Head of caudate nucleus (tissue), 42 donors: Measurements from ENCODE around the gene TMEM11.
A peak's percentile ranks its signal among the peaks of the same experiment; 100 is the strongest.
"Not testable (repeated sequence)": the region's sequence is repeated elsewhere in the genome, so short reads cannot be mapped to it uniquely, and the experiment has no call there.

ENCODE experiments used
- DNase-seq, 42 donors: peaks; one replicate each; pipeline versions ENCODE4 v3.0.0 to v3.0.0-alpha.2; 2020 to 2021; ENCODE audit warnings: mixed read lengths in 7 of 42
- intact Hi-C: fragments of 100-400 bp; cut with DNase I; formaldehyde crosslinking; loops from one replicate; pipeline ENCODE4 v1.15.0; 2022

Gene TMEM11

DNA sequence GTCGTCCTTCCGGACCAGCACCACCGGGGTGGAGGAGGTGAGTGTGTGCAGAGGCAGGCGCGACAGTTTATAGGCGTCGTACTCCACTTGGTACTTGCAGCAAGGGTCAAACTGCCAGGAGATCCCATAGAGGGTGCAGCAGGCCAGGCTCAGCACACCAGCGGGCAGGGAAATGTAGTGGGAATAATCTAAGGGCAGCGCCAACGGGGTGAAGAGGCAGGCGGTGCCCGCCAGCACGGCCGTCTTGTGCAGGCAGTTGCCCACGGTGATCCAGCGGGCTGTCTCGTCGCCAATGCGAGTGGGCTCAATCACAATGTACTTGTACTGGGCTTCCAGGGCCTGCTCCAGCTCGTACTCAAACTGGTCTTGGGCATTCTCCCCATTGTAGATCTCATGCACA lies 15.6 kb downstream of the TMEM11 start:
- intact Hi-C loops: no loop called here
- DNase-seq: no peak

DNA sequence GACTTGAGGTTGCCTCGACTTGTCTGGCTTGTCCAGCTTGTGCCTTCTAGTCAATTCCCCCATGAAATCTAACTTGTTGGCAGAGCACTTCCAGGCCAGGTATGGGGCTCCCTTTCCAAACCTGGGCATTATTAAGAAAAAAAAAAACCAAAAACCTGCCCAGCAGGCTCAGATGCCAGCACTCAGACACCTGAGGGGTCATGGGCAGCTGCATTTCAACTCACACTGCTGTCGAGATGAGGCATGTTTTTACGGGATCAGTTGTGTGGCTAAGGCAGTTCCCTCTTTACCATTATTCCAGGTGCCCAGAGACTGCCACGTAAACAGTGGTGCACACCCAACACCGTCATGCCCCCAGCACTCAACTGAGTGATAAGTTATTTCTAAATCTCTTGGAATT lies 17.8 kb downstream of the TMEM11 start:
- no peak for DNase-seq
- intact Hi-C loops: no loop called here

DNA sequence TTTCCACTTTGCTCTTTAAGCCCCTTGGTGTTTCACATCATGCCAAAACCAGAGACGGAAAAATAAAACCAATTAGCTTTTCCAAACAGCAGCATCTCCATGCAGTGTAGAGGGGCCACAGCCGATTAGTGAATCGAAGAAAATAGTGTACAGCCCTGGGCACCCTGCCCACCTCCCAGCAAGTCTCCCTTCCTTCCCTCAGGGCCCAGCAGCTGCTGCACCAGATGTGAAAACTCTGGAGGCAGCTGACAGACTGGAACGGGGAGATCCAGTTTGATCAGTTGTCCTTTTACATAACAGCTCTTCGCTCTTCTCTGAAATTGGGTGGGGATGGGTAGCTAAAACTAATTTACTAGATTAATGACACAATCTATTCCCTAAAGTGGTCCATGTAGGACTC lies 19.3 kb downstream of the TMEM11 start:
- peak in 23 of 42 donors; percentile 15 to 62 (median 32) for DNase-seq
- intact Hi-C loops: no loop called here

DNA sequence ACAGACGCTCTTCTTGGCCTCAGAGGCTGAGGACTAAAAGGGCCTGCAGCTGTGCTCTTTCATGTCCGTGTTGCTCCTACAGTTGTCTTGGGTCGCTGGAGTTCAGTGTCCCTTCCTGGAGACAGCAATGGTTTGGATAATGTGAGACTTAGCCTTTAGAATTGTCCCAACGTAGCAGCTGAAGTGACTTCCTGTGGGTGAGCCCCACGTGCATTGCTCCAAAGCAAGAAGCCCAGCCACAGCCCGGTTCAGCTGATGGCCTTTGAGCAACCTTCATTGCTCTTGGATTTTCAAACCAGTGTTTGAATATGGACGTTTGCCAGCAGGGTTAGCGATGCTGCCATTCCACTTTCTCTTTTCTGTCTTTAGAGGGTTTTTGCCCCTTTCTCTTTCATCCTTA lies 19.7 kb downstream of the TMEM11 start:
- intact Hi-C loops: no loop called here
- DNase-seq: peak in 1 of 42 donors; percentile 11

DNA sequence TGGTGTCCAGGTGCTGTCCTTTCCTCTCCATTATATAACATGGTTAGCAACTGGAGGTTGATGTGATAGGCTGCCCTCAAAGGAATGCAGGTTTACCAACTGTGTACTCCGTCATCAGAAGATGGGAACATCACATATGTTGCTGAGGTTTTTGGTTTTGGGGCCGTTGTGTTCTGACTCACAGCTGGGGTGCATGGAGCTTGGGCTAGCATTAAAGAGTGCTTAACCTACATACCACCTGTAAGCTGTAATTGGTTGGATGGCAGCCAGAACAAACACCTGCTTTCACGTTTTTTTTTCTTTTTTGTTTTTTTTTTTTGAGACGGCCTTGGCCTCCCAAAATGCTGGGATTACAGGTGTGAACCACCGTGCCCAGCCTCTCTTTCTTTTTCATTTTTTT lies 20.9 kb downstream of the TMEM11 start:
- no peak for DNase-seq
- intact Hi-C loops: no loop called here

DNA sequence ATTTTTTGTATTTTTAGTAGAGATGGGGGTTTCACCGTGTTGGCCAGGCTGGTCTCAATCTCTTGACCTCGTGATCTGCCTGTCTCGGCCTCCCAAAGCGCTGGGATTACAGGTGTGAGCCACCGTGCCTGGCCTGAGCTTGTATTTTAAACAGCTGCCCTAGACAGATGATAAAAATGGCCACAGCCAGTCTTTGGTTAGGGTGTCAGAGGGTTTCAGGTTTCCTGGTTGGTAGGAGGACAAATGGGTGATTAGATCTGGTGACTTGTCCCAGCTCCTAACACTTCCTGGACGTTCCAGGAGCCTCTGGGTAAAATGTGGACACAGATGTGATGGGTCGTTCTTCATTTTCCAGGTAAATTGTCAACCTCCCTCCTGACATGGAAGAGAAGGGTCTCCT lies 21.5 kb downstream of the TMEM11 start:
- DNase-seq, intact Hi-C loops: not testable (repeated sequence)

DNA sequence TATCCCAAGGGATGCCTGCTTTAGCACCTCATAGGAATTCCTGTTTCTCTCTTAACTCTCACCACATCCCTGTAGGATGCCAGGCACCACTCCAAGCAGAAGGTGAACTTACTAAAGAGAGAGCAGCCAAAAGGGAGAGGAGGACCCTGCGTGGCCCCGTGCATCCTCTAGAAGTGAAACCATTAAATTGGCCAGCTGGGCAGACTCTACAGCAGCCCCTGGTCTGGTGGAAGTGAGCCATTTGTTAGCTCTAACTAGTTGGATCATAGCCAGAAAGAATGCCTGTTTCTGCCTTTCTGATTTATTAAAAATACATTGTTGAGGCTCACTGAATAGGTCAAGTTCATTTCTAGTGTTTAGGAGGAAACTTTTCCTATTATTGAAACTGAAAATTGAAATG lies 22.3 kb downstream of the TMEM11 start:
- DNase-seq: no peak
- intact Hi-C loops: no loop called here

DNA sequence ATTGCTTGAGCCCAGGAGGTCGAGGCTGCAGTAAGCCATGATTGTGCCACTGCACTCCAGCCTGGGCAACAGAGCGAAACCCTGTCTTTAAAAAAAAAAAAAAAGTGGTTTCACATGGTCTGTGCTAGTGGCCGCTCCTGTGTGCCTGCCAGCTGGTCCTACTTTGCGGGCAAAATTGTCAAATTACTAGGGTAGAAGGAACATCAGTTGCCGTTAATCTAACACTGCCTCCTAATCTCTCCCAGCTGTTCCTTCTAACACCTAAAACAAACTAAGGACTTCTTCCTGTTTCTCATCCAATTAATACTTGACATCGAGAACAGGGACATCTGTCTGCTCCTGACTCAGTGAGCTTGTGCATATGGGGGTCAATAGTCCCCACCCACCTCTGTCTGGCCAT lies 23.9 kb downstream of the TMEM11 start:
- intact Hi-C loops: no loop called here
- no peak for DNase-seq

DNA sequence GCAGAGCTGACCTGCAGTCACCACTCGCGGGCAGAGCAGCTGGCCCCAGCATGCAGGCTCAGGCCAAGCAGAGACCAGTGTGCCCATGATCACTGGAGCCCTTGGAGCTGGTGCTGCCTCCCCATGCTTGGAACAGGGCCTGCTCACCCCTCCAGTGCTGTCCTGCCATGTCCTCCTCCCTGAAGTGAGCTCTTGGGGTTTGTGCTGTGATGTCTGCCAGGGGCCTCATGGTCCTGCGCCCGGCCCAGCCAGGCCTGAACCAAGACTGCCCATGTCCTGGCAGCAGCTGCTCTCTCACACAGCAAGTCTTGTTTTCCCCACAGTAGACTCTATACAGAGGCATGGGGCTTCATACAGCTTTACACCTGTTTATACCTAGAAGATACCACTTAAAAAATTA lies 24.6 kb downstream of the TMEM11 start:
- intact Hi-C loops: no loop called here

DNA sequence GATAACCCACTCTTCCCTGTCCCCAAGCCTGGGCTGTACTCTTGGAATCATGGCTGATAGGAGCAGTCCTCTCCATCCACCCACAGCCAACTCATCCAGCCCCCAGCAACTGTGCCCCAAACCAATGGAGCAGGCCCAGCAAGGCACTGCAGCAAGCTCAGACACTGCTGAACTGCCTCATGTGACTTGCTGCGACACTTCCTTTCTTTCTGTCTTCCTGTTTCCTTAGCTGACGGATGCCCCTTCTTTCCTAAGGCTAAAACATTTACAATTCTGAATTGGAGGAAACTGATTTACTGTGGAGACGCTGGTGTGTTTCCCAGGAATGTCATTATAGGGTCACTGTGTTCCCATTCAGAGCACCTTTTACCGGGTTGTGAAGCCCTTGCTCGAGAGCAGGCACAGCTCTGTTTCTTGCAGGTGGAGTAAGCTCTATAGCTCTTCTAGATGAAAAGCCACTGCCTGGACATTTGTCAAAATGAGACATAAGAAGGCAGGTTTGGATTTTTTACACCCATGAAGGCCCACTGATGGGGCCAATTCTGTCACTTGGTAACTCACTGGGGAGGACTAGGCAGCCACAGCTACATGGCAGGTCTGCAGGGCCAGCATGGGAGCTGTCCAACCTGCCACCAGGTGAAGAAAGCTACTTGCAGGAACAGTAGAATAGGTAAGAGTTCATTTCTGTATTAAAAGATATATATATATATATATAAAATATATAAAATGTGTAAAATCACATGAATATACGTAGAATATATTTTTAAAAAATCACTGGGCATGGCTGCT lies 27.4 kb downstream of the TMEM11 start:
- intact Hi-C loops: no loop called here
- DNase-seq: no peak

More for the DNA sequence above, 24.6 kb downstream of the TMEM11 start:
- no peak for DNase-seq

DNA sequence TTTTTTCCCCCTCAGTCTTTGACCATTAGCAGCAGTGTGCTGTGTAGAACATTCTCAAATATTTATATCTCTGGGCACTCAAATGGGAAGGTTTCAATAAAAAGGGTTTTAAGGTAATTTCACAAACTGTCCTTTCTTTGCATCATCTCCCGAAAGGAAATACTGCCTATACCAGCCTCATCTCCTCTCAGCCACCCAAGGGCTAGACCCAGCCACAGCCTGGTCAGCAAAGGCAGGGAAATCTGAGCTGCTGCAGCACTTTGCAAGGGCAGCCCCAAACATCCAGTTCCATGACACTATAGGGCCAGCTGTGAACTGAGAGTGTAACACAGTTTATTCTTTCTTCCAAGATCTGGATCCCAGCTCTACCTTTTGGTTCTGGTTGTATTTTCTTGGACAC lies 28.9 kb downstream of the TMEM11 start:
- intact Hi-C loops: no loop called here
- no peak for DNase-seq

DNA sequence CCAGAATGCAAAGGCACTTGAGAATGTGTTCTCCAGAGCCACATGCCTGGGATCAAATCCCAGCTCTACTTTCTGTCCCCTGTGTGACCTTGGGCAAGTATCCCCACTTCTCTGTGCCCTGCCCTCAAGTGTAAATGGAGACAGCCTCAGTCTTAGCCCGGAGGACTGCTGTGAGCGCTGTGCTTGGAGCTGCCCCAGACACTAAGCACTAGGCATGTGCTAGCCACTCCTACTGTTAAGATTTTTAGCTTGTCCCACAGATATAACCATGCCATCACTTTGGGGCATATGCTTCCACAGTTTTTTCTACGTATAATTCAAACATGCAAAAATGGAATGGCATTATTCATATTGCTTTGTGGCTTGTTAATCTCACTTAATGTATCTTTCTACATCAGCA lies 29.4 kb downstream of the TMEM11 start:
- intact Hi-C loops: no loop called here
- DNase-seq: no peak

DNA sequence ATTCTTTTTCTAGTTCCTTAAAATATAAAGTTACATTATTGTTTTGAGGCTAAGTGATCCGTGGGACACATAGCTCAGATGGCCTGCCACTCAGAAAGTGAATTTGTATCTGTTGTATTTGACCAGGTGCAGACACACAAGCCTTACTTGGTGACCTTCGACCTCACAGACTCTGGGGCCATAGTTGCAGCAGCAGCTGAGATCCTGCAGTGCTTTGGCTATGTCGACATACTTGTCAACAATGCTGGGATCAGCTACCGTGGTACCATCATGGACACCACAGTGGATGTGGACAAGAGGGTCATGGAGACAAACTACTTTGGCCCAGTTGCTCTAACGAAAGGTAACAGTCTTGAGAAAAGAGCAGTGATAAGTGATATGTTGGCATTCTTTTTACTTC lies 30.5 kb downstream of the TMEM11 start:
- intact Hi-C loops: no loop called here
- DNase-seq: no peak

DNA sequence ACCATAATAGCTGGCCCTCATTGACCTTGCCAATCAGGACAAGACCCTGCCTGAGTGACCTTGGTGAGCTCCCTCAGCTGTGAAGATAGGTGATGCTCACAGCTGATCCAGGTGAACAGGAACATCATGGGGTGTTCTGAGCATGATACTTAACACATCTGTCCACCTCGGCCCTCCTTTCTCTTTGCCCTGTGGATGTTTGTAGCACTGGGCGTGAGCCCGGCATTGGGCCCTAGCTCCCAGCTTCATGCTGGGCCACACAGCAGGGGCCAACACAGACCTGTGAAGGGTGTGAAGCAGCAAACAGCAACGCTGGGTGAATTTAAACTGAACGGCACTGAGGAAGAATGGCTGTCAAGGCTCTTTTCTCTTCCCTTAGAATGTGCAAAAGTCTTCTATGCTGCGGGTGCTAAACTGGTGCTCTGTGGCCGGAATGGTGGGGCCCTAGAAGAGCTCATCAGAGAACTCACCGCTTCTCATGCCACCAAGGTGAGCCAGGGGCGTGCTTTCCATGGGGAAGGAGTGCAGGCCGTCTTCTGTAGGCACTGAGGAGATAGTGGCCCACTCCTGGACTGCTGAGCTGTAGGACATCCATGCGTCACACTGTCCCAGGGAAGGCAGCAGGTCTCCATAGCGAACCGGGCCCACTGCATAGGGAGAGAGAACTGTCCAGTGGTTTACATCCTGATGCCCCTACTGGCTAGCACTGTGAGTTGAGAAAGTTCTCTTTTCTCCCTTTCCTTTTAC lies 35.9 kb downstream of the TMEM11 start:
- intact Hi-C loops: no loop called here
- peak in 3 of 42 donors; percentile 9 to 29 (median 14) for DNase-seq

DNA sequence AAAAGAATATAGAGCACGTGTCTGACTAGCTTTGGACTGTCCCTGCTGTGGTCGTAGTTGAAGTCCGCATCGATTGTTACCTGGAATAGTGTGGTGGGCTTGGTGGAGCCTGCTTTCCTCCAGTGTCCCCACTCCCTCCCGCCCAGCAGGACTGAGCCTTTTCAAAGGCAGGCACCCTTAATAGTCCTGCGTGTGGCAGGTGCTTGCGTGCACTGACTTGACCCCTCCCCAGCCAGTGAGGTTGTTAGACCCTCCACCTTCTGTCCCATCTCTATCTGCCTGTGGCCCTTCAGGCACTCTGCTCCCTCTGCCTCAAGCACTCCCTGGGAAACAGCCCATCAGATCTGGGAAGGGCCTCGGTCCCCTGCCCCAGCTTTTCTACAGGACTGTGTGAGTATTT lies 36.6 kb downstream of the TMEM11 start:
- peak in 3 of 42 donors; percentile 5 to 25 (median 14) for DNase-seq

DNA sequence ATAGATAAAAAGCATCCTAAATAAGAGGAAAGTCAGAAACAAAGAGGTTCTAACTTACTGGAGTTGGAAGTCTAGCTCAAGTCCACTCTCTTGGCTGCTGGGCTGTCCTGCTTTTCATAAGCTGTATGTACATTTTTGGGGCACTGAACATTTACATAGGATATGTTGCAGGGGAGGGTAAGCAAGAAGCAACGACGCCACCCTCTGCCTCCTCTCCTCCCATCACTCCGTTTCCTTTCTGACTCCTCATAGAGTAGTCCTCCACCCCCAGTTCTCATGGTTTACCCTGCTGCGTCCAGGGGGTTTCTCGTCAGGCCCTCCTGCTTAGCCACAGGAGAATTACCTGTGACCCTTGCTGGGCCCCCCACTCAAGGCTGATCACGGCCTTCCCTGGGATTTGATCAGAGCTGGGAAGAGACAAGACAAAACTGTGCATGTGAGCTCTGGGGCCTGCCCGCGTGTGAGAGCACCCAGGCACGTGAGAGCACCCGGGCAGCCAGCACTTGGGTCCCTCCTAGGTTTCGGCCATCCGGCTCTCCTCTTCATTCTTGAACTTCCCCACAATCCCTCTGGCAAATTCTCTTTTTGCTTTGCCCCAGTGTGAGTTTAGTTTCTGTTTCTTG lies 37.1 kb downstream of the TMEM11 start:
- peak in 3 of 42 donors; percentile 7 to 34 (median 17) for DNase-seq
- intact Hi-C loops: no loop called here

More for the DNA sequence above, 36.6 kb downstream of the TMEM11 start:
- intact Hi-C loops: no loop called here

DNA sequence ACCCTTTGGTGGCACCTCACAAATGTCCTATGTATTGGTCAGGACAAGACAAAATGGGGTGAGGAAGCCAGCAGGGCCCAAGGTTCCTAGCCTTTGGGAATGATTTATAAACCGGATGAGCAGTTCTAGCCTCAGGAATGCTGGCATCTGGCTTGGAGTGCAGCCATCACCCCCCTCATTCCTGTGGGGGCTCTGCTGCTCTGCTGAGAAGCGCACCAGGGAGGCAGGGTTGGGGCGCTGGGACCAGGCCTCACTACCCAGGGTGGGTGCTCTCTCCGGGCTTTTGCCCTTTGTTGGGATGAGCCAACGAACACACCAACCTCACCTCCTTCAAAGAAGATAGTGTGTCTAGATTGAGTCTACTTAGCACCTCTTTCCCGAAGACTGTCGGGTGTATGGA lies 39.2 kb downstream of the TMEM11 start:
- intact Hi-C loops: no loop called here
- peak in 3 of 42 donors; percentile 12 to 29 (median 18) for DNase-seq

DNA sequence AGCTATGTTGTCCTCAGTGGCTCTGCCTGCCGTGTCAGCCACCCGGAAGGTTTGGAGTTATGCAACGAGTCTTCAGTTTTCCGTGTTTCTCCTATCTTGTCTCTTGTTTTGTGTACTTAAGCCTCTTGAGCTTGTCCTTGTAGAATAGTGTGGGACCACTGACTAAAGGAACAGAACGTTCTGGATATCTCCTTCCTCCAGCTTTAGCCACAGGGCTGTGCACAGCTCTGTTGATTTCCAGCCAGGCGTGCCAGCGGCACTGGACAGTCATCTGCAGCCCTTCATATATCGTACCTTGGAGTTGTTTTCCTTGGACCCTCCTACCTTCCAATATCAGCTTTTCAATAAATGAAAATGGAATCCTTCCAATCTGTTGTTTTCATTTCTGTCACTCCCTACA lies 39.8 kb downstream of the TMEM11 start:
- intact Hi-C loops: no loop called here
- peak in 1 of 42 donors; percentile 5 for DNase-seq

DNA sequence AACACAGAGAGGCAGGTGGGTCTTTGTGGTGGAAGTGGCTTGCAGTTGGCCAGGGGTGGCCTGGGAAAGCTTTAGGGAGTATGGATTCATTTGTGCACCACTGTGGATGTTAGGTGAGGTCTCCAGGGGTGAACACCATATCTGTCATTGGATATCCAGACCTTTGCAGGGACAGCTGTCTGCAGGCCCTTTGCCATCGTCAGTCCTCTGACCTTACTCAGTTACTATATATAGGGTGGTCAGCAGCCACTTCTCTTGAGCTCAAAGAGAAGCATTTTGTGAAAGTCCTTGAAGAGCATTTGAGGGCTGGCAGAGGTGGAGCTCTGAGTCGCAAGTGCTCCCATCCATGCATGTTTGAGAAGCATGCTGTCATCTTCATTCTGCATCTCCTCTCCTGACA lies 40.4 kb downstream of the TMEM11 start:
- DNase-seq: peak in 2 of 42 donors; percentile 16 to 20
- intact Hi-C loops: no loop called here

DNA sequence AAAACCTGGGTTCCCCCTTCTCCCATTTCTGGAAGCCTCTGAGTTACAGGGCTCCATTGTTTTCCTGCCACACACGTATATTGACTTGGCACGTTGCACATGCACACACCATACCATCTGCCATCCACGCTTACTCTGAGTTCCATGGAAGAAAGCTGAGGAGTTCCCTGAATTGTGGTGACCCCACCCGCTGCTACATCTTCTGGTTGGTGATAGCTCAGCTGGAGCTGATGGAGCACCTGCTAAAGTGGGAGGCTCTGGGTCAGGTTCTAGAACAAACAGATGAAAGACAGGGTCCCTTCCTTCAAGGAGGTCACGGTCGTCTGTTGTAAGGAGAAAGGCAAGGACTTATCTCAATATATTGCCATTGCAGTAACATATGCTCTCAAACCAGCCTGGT lies 41.1 kb downstream of the TMEM11 start:
- intact Hi-C loops: no loop called here
- peak in 2 of 42 donors; percentile 18 to 29 for DNase-seq
